ENCODE data around the gene ME1.
"Not testable (repeated sequence)": the region's sequence is repeated elsewhere in the genome, so short reads cannot be mapped to it uniquely, and the experiment has no call there.

The ME1 gene

GRCh38 chr6:83287298-83287697 lies 143.6 kb downstream of the ME1 start:
- DNase-seq; in situ Hi-C loops (cut with MboI; ENCODE audit: low pct_unique_long_range_greater_than_20kb, low sequenced_read_pairs): not testable (repeated sequence)

GRCh38 chr6:83285917-83286316 lies 144.9 kb downstream of the ME1 start:
- in situ Hi-C loops (cut with MboI; ENCODE audit: low pct_unique_long_range_greater_than_20kb, low sequenced_read_pairs): no loop called here

DNA sequence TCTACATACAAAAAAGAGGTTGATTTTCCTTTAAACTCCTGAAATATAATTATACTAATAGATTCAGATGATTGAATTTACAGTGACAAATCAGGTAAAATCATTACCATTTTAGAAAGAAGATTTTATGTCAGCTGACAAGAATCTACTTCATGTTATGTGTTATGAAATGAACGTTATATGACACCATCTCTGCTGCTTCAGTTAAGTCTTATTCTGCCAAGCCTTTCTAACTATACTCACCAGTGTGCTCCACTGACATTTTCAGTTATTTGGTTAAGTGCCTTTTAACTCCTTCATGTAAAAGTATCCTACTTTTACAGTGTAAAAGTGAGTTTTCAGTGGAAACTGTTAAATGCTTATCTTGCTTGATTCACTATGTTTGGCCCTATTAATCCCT lies 157.3 kb downstream of the ME1 start:
- in situ Hi-C loops (cut with MboI; ENCODE audit: low pct_unique_long_range_greater_than_20kb, low sequenced_read_pairs): no loop called here
- no peak for DNase-seq

More at GRCh38 chr6:83285917-83286316, 144.9 kb downstream of the ME1 start:
- no peak for DNase-seq

- no peak for DNase-seq
- in situ Hi-C loops (cut with MboI; ENCODE audit: low pct_unique_long_range_greater_than_20kb, low sequenced_read_pairs): no loop called here
Measured at GRCh38 chr6:83270971-83271719, 159.7 kb downstream of the ME1 start.

DNA sequence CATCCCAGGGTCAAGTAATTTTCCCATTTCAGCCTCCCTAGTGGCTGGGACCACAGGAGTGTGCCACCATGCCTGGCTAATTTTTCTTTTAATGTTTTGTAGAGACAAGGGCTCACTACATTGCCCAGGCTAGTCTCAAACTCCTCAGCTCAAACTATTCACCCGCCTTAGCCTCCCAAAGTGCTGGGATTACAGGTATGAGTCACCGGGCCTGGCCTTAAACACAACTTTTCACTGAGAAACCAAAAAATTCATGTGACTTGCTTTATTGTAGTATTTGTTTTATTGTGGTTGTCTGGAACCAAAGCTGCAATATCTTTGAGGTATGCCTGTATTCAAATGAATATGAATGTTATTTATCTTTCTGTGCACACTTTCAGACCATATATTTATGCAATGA lies 165.5 kb downstream of the ME1 start:
- DNase-seq: no peak
- in situ Hi-C loops (cut with MboI; ENCODE audit: low pct_unique_long_range_greater_than_20kb, low sequenced_read_pairs): no loop called here

GRCh38 chr6:83260577-83260976 lies 170.3 kb downstream of the ME1 start:
- DNase-seq: no peak
- in situ Hi-C loops (cut with MboI; ENCODE audit: low pct_unique_long_range_greater_than_20kb, low sequenced_read_pairs): no loop called here

DNA sequence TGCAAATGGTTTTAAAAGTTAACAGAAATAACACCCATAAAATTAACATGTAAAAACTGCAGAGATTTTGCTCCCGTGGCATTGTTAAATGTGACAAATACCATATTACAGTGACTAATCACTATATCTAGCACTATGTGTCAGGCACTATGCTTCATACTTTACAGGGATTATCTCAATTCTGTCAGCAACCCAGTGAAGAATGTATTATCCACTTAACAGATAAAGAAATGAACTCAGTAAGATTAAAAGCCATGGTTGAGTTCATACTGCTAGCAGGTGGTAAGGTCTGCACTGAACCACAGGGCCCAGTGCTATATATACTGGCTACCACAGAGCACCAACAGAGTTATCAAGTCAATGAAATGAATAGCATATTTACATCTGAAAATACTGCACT lies 172.3 kb downstream of the ME1 start:
- in situ Hi-C loops (cut with MboI; ENCODE audit: low pct_unique_long_range_greater_than_20kb, low sequenced_read_pairs): no loop called here
- no peak for DNase-seq

DNA sequence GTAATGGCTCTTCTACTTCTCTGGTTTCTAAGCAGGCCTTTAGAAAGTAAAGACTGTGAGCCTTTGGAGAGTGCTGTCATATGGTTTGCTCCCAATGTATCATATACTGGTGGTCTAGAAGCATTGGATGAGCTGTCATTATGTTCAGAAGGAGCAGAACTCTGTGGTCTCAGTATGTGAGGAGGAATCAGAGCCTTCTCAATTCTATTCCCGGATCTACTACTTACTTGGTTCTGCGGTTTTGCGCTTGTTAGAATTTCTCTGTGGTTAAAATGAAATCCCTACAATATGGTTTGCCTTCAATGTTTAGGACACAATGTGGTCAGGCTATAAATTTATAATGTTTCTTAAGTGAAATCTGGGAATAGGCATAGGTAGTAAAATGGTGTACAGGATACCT lies 173.1 kb downstream of the ME1 start:
- in situ Hi-C loops (cut with MboI; ENCODE audit: low pct_unique_long_range_greater_than_20kb, low sequenced_read_pairs): no loop called here
- DNase-seq: no peak

DNA sequence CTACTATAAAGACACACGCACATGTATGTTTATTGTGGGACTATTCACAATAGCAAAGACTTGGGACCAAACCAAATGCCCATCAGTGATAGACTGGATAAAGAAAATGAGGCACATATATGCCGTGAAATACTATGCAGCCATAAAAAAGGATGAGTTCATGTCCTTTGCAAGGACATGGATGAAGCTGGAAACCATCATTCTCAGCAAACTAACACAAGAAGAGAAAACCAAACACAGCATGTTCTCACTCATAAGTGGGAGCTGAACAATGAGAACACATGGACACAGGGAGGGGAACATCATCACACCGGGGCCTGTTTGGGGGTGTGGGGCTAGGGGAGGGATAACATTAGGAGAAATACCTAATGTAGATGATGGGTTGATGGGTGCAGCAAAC lies 174.1 kb downstream of the ME1 start:
- in situ Hi-C loops (cut with MboI; ENCODE audit: low pct_unique_long_range_greater_than_20kb, low sequenced_read_pairs); DNase-seq: not testable (repeated sequence)

- in situ Hi-C loops (cut with MboI; ENCODE audit: low pct_unique_long_range_greater_than_20kb, low sequenced_read_pairs): no loop called here
- no peak for DNase-seq
Measured at GRCh38 chr6:83252719-83253118, 178.1 kb downstream of the ME1 start.

DNA sequence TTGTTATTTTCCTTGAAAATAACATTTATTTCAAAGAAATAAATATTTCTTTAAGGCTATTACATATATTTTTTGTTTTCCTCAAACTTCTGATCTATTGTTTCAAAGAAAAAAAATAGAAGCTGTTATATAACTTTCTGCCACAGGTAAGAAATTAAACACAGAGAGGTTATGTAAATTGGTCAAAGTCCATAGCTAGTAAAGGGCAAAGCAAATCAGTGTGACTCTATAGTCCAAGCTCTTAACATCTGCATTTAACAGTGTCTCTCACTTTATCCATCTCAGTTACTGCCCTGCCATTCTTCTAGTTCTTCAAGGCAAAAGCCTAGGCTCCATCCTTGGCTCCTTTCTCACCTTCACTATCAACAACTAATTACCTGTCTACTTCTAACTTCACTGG lies 180.6 kb downstream of the ME1 start:
- DNase-seq: no peak
- in situ Hi-C loops (cut with MboI; ENCODE audit: low pct_unique_long_range_greater_than_20kb, low sequenced_read_pairs): no loop called here

- DNase-seq: no peak
- in situ Hi-C loops (cut with MboI; ENCODE audit: low pct_unique_long_range_greater_than_20kb, low sequenced_read_pairs): no loop called here
Measured at GRCh38 chr6:83247471-83247870, 183.4 kb downstream of the ME1 start.

DNA sequence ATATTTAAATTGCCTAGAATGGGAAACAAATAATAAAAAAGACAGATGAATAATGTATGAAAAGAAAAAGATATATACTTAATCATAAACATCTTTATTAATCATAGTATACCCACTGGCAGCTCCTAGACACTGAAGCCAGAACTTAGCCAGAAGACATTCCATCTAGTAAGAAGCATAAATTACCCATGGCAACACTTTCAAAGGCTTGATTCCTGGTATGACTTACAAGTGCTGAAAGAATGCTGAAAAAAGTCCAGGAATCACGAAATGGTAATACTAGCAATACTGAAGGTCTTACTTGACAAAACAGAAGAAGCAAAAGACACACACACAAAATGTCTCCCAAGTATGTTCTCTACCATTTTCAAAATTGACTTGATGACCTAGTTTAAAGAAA lies 199.7 kb downstream of the ME1 start:
- in situ Hi-C loops (cut with MboI; ENCODE audit: low pct_unique_long_range_greater_than_20kb, low sequenced_read_pairs): loop anchor here (10.0 kb wide), 1 partner anchor 284 kb away; the partner anchor contains the start of gene PRSS35
- DNase-seq: no peak

GRCh38 chr6:83226517-83226916 lies 204.3 kb downstream of the ME1 start:
- DNase-seq: no peak
- in situ Hi-C loops (cut with MboI; ENCODE audit: low pct_unique_long_range_greater_than_20kb, low sequenced_read_pairs): no loop called here

DNA sequence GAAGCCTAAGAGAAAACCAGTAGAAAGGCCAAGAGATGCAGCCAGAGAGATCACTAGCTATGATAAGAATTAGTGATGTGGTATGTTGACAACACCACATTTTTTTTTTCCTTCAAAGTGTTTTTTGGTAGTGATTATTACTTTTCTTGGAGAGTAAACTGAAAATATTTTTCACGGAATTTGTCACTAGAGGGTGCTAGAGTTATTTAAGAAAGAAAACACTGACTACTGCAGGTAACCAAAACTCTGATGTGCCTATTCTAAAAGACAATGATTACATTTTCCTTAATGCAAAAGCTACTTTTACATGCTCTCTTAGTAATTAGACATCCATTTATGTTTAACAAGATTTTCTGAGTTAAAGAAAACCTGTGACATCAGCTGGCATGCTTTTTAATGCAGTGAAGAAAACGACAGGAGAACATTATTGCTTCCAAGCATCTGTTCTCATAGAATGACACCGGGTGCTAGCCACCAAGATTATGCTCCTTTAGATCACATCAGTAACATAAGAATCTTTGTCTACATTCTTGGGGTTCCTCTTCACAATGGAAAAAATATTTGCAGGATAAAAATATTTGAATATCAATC lies 208.9 kb downstream of the ME1 start:
- peak; percentile 83 for DNase-seq
- in situ Hi-C loops (cut with MboI; ENCODE audit: low pct_unique_long_range_greater_than_20kb, low sequenced_read_pairs): no loop called here

DNA sequence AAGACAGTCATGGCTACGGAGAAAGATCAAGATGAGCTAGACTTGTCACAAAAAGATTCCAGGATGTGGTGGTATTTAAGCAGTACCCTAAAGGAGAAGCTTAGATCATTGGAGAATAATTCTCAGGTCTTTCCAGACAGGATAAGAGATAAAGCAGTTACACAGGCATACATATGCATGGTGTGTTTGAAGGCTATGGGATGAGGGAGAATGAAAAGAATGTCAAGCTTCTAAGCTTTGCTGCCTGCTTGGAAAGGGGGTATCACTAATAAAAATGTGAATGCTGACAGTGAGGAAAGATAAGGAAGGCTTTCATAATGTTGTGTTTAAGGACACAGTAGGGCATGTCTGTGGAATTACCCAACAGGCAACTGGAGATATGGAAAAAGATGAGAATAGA lies 209.6 kb downstream of the ME1 start:
- in situ Hi-C loops (cut with MboI; ENCODE audit: low pct_unique_long_range_greater_than_20kb, low sequenced_read_pairs): no loop called here
- no peak for DNase-seq

DNA sequence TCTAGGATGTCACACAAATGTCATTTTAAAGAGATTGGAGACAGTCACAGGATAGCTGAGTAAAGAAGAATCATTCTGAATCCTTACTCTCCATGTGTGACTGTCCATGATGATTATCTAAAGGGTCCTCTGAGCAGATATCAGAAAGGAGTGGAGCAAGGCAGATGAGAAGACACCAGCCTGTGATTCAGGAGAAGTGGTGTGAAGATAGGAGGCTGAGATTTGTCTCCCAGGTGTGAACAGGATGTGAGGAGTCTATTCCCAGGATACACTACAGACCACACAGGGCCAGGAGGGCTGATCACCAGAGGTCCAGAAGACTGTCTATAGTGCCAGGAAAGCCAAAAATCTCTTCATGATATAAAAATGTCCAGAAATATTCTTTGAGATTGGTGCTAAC lies 210.7 kb downstream of the ME1 start:
- in situ Hi-C loops (cut with MboI; ENCODE audit: low pct_unique_long_range_greater_than_20kb, low sequenced_read_pairs): no loop called here
- no peak for DNase-seq

GRCh38 chr6:83218646-83219045 lies 212.2 kb downstream of the ME1 start:
- in situ Hi-C loops (cut with MboI; ENCODE audit: low pct_unique_long_range_greater_than_20kb, low sequenced_read_pairs): no loop called here
- DNase-seq: no peak

DNA sequence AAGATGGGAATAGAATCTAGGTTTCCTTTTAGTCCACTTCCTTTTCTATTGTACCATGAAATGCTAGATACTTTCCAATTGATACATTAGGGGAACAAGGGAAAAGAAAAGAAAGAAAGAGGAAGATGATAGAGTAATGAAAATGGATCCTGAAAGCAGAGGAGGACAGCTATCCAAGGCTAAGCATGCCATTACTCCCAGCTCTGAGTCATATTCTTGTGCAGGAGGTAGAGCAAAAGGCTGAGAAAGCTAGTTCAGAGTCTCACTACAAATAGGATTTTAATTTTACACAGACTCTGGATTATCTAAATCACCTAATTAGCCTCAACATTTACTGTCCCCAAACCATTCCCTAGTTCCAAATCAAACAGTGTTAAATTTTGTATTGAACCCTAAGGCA lies 214.0 kb downstream of the ME1 start:
- in situ Hi-C loops (cut with MboI; ENCODE audit: low pct_unique_long_range_greater_than_20kb, low sequenced_read_pairs): no loop called here
- no peak for DNase-seq

DNA sequence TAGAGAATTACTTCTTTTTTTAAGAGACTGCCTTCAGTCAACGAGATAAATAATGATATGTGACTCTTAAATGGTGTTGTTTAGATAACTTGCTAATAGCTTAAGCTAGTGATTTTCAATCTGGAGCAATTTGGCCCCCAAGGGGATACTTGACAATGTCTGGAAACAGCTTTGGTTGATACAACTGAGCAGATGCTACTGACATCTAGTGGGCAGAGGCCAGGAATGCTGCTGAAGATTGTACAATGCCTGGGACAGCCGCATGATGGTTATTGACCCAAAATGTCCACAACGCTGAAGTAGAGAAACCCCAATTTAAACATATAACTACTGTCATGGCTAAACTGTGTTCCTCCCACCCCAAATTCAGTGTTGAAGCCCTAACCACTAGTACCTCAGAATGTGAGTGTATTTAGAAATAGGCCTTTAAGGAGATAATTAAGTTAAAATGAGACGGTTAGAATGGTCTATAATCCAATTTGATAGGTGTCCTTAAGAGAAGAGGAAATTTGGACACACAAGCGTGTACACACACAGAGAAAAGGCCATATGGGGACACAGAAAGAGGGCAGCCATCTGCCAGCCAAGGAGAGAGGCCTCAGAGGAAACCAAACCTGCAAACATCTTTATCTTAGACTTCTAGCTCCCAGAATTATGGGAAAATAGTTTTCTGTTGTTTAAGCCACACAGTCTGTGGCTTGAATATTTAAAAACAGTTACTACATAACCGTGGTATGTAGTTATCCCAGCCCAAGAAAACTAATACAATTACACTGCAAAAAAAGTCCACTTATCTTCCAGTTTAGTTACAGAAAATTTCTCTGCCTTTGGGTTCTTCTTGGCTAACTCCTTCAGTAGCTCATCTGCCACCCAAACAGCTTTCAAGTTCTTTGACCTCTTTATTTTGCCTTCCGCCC lies 215.5 kb downstream of the ME1 start:
- in situ Hi-C loops (cut with MboI; ENCODE audit: low pct_unique_long_range_greater_than_20kb, low sequenced_read_pairs): no loop called here
- peak; percentile 67 for DNase-seq

Data from KBM-7 (cell line).